Endometrial microvascular endothelial cells (primary cell): ENCODE measurements around the gene ZMYND19. TPM values are rescaled to one million over a fixed set of nuclear protein-coding genes. Genes with fewer than 3 reads are reported as not detected.
"Not testable (repeated sequence)": the region's sequence is repeated elsewhere in the genome, so short reads cannot be mapped to it uniquely, and the experiment has no call there.

Experiments used
- in situ Hi-C: cut with HindIII; loops from 2 replicates; pipeline ENCODE4 v1.10.0; 2017; ENCODE audit warnings: low sequenced_read_pairs, low pct_unique_long_range_greater_than_20kb; ENCODE audit errors: inconsistent ontology term
- total RNA-seq: library from RNA; depleted of rRNA; stranded (reverse); fragments of >200 nt; gene quantifications from one replicate; pipeline ENCODE4 v1.2.3, GENCODE V29; 2015; ENCODE audit errors: inconsistent ontology term

ZMYND19 gene
- 27.8 TPM for total RNA-seq

GRCh38 chr9:137590469-137591383, at the start of gene ZMYND19:
TSS of gene ZMYND19 (minus strand) at chr9:137590512. CDS start at chr9:137590263, 249 bp downstream.
- in situ Hi-C loops, result no loop called here

- in situ Hi-C loops, result no loop called here
These were observed 49.2 kb upstream of the ZMYND19 start for GRCh38 chr9:137639303-137640051.

- in situ Hi-C loops, result no loop called here
These were observed 48.4 kb upstream of the ZMYND19 start for GRCh38 chr9:137638680-137639079.

- in situ Hi-C loops, result no loop called here
These were observed 43.7 kb upstream of the ZMYND19 start for GRCh38 chr9:137634016-137634415.

- in situ Hi-C loops, result no loop called here
These were observed 42.2 kb upstream of the ZMYND19 start for GRCh38 chr9:137632230-137633161.

- in situ Hi-C loops, result no loop called here
These were observed 41.3 kb upstream of the ZMYND19 start for GRCh38 chr9:137631345-137632229.

GRCh38 chr9:137630679-137631078, 40.4 kb upstream of the ZMYND19 start:
- in situ Hi-C loops, result no loop called here

- in situ Hi-C loops, result no loop called here
These were observed 39.8 kb upstream of the ZMYND19 start for GRCh38 chr9:137630126-137630525.

- in situ Hi-C loops, result not testable (repeated sequence)
These were observed 37.1 kb upstream of the ZMYND19 start for GRCh38 chr9:137627406-137627805.

GRCh38 chr9:137626464-137626863, 36.2 kb upstream of the ZMYND19 start:
- in situ Hi-C loops, result no loop called here

GRCh38 chr9:137622211-137622610, 31.9 kb upstream of the ZMYND19 start:
- in situ Hi-C loops, result not testable (repeated sequence)

GRCh38 chr9:137621131-137621757, 30.9 kb upstream of the ZMYND19 start:
- in situ Hi-C loops, result no loop called here

- in situ Hi-C loops, result no loop called here
These were observed 30.3 kb upstream of the ZMYND19 start for GRCh38 chr9:137620581-137620980.

GRCh38 chr9:137620048-137620405, 29.7 kb upstream of the ZMYND19 start:
- in situ Hi-C loops, result no loop called here

GRCh38 chr9:137619240-137620047, 29.1 kb upstream of the ZMYND19 start:
- in situ Hi-C loops, result no loop called here

- in situ Hi-C loops, result no loop called here
These were observed 28.1 kb upstream of the ZMYND19 start, which contains the start of gene EHMT1 for GRCh38 chr9:137618105-137619067. TSS of gene EHMT1 (plus strand) at chr9:137619005. CDS start at chr9:137619029, 24 bp downstream.
